ENCODE measurements around the gene SLC25A23. TPM values are rescaled to one million over a fixed set of nuclear protein-coding genes. Genes with fewer than 3 reads are reported as not detected.
A peak's percentile ranks its signal among the peaks of the same experiment; 100 is the strongest.

Gene SLC25A23
- total RNA-seq, 1 donor: 5.9 TPM

- Histone ChIP-seq H3K4me1 (ENCODE audit: insufficient read depth, low read length) (no peaks in the 10 kb centered on the region), H3K27me3 (ENCODE audit: insufficient read depth, low read length) (no peaks in the 10 kb centered on the region), H3K4me3 (ENCODE audit: low read length) (no peak overlapping the region), H3K9me3 (ENCODE audit: low read depth, low read length) (no peaks in the 10 kb centered on the region)
Measured at GRCh38 chr19:6489278-6490061, 29.9 kb upstream of the SLC25A23 start.

DNA sequence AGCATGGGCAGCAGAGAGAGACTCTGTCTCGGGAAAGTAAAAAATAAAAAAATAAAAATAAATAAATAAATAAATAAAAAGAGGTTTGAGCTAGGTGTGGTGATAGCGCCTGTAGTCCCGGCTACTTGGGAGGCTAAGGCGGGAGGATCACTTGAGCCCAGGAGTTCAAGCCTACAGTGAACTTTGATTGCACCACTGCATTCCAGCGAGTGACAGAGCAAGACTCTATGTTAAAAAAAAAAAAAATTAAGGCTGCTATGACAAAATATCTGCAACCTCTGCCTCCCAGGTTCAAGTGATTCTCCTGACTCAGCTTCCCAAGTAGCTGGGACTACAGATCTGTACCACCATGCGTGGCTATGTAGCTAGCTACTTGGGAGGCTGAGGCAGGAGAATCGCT, 25.2 kb upstream of the SLC25A23 start:
- Histone ChIP-seq H3K4me1 (ENCODE audit: insufficient read depth, low read length) (peaks cover 21% of the 10 kb centered on the region), H3K9me3 (ENCODE audit: low read depth, low read length) (no peaks in the 10 kb centered on the region), H3K4me3 (ENCODE audit: low read length) (no peak overlapping the region), H3K27me3 (ENCODE audit: insufficient read depth, low read length) (no peaks in the 10 kb centered on the region)

GRCh38 chr19:6484230-6484629, 24.6 kb upstream of the SLC25A23 start:
- no peaks in the 10 kb centered on the region for H3K9me3 ChIP-seq (ENCODE audit: low read depth, low read length)
- no peaks in the 10 kb centered on the region for H3K27me3 ChIP-seq (ENCODE audit: insufficient read depth, low read length)
- peaks cover 26% of the 10 kb centered on the region for H3K4me1 ChIP-seq (ENCODE audit: insufficient read depth, low read length)
- no peak overlapping the region for H3K4me3 ChIP-seq (ENCODE audit: low read length)

- no peaks in the 10 kb centered on the region for H3K27me3 ChIP-seq (ENCODE audit: insufficient read depth, low read length)
- peaks cover 31% of the 10 kb centered on the region for H3K4me1 ChIP-seq (ENCODE audit: insufficient read depth, low read length)
- no peaks in the 10 kb centered on the region for H3K9me3 ChIP-seq (ENCODE audit: low read depth, low read length)
- no peak overlapping the region for H3K4me3 ChIP-seq (ENCODE audit: low read length)
Measured at GRCh38 chr19:6483235-6483634, 23.6 kb upstream of the SLC25A23 start.

GRCh38 chr19:6482343-6482686, 22.7 kb upstream of the SLC25A23 start:
- H3K9me3 ChIP-seq (ENCODE audit: low read depth, low read length): no peaks in the 10 kb centered on the region
- H3K4me3 ChIP-seq (ENCODE audit: low read length): no peak overlapping the region
- peaks cover 31% of the 10 kb centered on the region for H3K4me1 ChIP-seq (ENCODE audit: insufficient read depth, low read length)
- H3K27me3 ChIP-seq (ENCODE audit: insufficient read depth, low read length): no peaks in the 10 kb centered on the region

DNA sequence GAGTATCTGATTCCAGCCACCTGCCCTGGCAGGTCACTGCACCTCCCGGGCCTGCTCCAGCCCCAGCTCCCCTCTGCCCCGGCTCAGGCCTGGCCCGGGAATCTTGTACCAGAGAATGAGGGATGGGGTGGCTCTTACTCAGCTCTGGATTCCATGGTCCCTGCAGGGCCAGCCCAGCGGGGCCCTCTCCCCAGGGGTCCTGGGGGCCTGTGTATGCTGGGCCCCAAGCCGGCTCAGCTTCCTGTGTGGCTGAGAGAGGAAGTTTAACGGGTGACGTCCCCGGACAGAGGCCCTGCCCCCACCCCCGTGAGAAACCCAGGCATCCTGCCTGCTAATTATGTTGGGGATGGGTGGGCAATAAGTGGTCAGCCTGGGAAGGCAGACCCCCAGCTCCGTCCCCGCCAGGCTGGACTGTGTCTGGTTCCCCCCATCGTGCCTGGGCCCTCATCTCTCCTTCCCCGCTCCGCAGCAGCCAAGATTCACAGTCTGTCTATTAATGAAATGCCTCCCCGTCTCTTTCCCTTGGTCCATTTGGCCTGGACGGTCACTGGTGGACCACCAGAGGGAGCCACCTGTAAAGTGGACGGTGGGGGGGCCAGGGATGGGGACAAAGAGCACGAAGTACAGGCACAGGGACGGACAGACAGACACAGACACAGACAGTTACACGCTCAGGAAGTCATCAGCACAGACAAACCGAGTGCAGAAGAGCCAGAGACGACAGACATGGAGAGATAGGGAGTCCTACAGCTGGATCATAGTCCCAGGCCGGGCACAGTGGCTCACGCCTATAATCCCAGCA, 22.1 kb upstream of the SLC25A23 start, which contains the start of gene DENND1C:
Gene DENND1C (minus strand): TSS at position 247 of the 802 bp plus-strand sequence. CDS start 92 bp downstream, at position 155.
- H3K4me1 ChIP-seq (ENCODE audit: insufficient read depth, low read length): peaks cover 31% of the 10 kb centered on the region
- peak within 1 kb of the TSS; percentile 72 for H3K4me3 ChIP-seq (ENCODE audit: low read length)
- H3K9me3 ChIP-seq (ENCODE audit: low read depth, low read length): no peaks in the 10 kb centered on the region
- H3K27me3 ChIP-seq (ENCODE audit: insufficient read depth, low read length): no peaks in the 10 kb centered on the region

DNA sequence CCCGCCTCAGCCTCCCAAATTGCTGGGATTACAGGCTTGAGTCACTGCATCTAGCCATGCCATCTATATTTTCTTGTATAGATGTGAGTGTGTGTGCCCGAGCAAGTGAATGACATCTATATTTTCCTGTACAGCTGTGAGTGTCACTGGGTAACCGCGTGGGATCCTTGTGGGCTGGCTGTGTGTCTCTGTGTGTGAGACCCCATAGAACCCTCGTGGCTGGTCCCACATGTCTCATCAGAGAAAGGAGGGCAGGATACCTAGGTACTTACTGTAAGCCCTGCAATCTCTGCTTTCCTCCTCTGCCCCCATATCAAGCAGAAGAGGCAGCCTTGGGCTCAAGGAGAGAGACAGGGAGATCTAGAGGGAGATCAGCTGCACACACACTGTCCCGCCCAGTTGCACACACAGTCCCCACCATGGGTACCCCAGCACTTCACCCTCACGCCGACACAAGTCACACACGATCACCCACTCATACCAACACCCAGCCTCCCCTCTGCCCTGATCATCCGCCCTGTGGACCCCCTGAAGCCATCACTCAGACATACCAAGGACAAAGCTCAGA, 21.3 kb upstream of the SLC25A23 start:
- Histone ChIP-seq H3K9me3 (ENCODE audit: low read depth, low read length) (no peaks in the 10 kb centered on the region), H3K4me1 (ENCODE audit: insufficient read depth, low read length) (peaks cover 31% of the 10 kb centered on the region), H3K4me3 (ENCODE audit: low read length) (peak overlapping the region; percentile 72), H3K27me3 (ENCODE audit: insufficient read depth, low read length) (no peaks in the 10 kb centered on the region)

GRCh38 chr19:6479836-6480398, 20.3 kb upstream of the SLC25A23 start:
- no peaks in the 10 kb centered on the region for H3K9me3 ChIP-seq (ENCODE audit: low read depth, low read length)
- H3K4me1 ChIP-seq (ENCODE audit: insufficient read depth, low read length): peaks cover 31% of the 10 kb centered on the region
- no peak overlapping the region for H3K4me3 ChIP-seq (ENCODE audit: low read length)
- no peaks in the 10 kb centered on the region for H3K27me3 ChIP-seq (ENCODE audit: insufficient read depth, low read length)

DNA sequence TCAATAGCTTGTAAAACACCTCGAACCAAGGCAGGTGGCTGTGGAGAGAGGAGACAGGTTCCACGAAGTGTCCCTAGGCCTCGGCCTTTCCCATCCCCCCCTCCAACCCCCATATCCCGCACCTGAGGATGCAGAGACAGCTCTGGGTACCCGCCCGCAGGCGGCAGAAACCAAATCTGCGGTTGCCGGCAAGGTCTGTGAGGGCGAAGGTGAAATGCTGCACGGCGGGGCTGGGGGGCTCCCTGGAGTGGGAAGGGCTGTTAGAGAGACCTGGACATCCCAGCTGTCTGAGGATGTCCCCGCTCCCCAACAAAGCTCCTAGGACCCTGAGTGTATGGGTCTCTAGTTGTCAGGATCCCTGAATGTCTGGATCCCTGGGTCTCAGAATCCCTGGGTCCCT, 19.2 kb upstream of the SLC25A23 start:
- Histone ChIP-seq H3K4me3 (ENCODE audit: low read length) (no peak overlapping the region), H3K9me3 (ENCODE audit: low read depth, low read length) (no peaks in the 10 kb centered on the region), H3K4me1 (ENCODE audit: insufficient read depth, low read length) (peaks cover 31% of the 10 kb centered on the region), H3K27me3 (ENCODE audit: insufficient read depth, low read length) (no peaks in the 10 kb centered on the region)

- peaks cover 25% of the 10 kb centered on the region for H3K4me1 ChIP-seq (ENCODE audit: insufficient read depth, low read length)
- H3K9me3 ChIP-seq (ENCODE audit: low read depth, low read length): no peaks in the 10 kb centered on the region
- H3K27me3 ChIP-seq (ENCODE audit: insufficient read depth, low read length): no peaks in the 10 kb centered on the region
- no peak overlapping the region for H3K4me3 ChIP-seq (ENCODE audit: low read length)
Measured at GRCh38 chr19:6476896-6477431, 17.4 kb upstream of the SLC25A23 start.

- Histone ChIP-seq H3K4me1 (ENCODE audit: insufficient read depth, low read length) (peaks cover 22% of the 10 kb centered on the region), H3K4me3 (ENCODE audit: low read length) (no peak overlapping the region), H3K9me3 (ENCODE audit: low read depth, low read length) (no peaks in the 10 kb centered on the region), H3K27me3 (ENCODE audit: insufficient read depth, low read length) (no peaks in the 10 kb centered on the region)
Measured at GRCh38 chr19:6476155-6476895, 16.7 kb upstream of the SLC25A23 start.

DNA sequence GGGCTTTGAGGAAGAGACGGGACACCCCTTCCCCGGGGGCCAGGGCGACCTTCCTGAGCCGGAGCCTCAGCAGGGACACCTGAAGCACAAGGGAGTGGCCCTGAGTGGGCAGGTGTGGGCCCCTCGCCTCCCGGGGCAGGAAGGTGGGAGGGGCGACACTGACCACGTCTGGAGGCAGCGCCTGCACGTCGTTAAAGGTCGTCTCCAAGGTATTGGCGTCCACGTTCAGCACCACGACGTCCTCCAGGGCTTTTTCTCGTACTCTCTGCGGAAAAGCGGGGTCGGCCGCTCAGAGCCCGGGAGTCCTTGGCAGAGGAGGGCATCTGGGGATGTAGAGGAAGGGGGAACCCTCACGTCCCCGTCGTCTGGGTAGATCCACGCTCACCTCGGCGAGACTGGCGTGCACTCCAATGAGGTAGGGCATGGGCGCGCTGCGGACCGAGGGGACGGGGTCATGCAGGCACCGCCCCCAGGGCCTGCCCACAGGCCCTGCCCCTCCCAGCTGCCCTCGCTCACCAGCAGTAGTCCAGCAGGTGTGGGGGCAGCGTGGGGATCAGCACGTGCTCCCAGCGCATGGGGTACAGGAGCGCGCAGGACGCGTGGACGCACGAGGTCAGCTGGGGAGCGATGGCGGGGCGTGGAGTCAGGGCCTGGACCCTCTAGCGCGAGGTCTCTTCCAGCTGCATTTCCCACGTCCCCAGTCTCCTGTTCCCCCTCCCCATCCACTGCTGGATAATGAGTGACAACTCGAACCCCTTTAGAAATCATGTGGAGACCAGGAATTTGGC, 15.9 kb upstream of the SLC25A23 start:
- Histone ChIP-seq H3K4me3 (ENCODE audit: low read length) (no peak overlapping the region), H3K27me3 (ENCODE audit: insufficient read depth, low read length) (no peaks in the 10 kb centered on the region), H3K9me3 (ENCODE audit: low read depth, low read length) (no peaks in the 10 kb centered on the region)

DNA sequence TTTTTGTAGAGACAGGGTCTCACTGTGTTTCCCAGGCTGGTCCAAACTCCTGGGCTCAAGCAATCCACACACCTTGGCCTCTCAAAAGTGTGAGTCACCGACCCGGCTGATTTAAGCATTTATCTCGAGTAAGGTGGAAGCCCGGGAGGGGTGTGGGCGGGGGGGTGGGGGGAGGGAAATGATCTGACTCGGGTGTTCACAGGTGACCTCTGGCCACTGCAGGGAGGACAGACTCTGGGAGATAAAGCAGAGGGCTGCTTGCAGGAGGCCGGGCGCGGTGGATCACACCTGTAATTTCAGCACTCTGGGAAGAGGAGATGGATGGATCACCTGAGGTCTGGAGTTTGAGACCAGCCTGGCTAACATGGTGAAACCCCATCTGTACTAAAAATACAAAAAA, 14.1 kb upstream of the SLC25A23 start:
- Histone ChIP-seq H3K27me3 (ENCODE audit: insufficient read depth, low read length) (no peaks in the 10 kb centered on the region), H3K9me3 (ENCODE audit: low read depth, low read length) (no peaks in the 10 kb centered on the region), H3K4me3 (ENCODE audit: low read length) (no peak overlapping the region), H3K4me1 (ENCODE audit: insufficient read depth, low read length) (no peaks in the 10 kb centered on the region)

More for the DNA sequence above, 15.9 kb upstream of the SLC25A23 start:
- peaks cover 16% of the 10 kb centered on the region for H3K4me1 ChIP-seq (ENCODE audit: insufficient read depth, low read length)

DNA sequence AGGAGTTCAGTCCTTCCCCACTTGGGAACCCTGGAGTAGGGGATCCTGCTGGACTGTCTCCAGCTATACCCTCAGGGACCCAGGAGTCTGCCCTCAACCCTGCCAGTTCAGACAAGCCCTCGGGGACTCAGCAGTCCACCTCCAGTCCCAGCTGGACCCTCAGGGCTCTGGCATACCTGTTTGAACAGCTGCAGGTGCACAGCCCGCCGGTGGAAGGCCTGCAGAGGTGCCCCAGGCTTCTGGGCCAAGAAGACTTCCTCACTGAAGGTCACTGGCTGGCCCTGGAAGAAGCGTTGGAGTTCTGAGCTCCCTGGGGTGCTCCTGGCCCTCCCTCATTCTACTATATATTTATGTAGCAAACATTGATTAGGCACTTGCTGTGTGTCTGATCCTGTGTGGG, 13.1 kb upstream of the SLC25A23 start:
- Histone ChIP-seq H3K4me1 (ENCODE audit: insufficient read depth, low read length) (no peaks in the 10 kb centered on the region), H3K9me3 (ENCODE audit: low read depth, low read length) (no peaks in the 10 kb centered on the region), H3K4me3 (ENCODE audit: low read length) (no peak overlapping the region), H3K27me3 (ENCODE audit: insufficient read depth, low read length) (no peaks in the 10 kb centered on the region)
